GM19438 (cell line): ENCODE measurements around the gene ARHGAP26.

Experiments
- ATAC-seq: cut with Tn5 transposase; IDR thresholded peaks from one replicate; pipeline ENCODE4 v1.9.1; 2021; ENCODE audit warnings: low read depth; ENCODE audit not compliant: unreplicated experiment

Gene ARHGAP26

DNA sequence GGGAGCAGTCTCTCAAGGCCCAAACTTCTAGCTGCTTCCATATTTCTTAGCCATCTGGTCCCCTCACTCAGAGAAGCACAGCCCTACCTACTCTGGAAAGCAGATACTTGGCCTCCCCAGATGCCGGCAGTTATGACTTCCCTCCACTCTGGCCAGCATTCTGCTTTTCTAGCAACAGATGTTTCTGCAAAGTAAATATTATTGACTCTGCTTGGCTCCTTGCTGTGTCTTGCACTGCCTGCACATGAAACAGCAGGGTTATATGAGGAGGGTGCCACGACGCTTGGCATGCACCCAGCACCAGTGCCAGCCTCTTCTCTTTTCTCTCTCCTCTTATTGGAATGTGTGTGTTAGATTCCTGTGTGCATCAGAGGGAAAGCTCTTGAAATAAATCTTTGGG lies 99.7 kb downstream of the ARHGAP26 start:
- no peak for ATAC-seq

DNA sequence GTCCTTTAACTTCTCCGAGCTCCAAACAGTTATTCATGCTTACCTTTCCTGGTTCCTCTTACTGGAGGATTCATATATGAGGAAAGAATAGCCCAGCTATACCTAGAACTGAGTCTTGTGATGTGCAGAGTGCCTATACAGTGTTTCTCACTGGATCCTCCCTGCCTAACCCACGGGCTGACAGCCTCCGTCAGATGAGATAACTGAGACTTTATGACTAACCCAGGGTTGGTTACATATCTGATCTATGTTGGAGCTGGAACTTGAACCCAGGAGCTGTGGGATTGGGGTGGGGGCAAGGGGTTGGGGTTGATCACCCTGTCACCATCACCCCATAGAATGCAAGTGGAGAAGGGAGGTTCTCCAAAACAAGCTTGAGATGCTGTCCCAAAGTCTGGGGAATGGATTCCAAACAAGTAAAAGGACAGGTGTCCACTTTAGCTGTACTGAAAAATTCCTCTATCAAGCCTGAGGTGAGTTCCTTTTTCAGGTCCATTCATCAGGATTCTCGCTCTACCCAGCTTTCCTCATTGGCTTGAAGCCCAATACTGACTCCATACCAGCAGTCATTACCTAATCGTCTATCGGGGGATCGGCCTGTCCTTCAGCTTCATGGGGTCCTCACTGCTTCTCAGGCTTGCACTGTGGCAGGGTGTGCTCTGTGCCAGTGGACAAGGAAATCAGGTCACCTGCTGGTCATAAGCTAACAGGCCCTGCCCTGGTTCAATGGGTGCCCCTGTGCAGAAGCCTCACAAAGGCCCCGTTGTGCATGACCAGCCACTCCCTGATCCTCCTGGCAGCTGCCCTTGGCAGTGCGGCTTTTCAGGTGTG lies 100.6 kb downstream of the ARHGAP26 start:
- no peak for ATAC-seq

DNA sequence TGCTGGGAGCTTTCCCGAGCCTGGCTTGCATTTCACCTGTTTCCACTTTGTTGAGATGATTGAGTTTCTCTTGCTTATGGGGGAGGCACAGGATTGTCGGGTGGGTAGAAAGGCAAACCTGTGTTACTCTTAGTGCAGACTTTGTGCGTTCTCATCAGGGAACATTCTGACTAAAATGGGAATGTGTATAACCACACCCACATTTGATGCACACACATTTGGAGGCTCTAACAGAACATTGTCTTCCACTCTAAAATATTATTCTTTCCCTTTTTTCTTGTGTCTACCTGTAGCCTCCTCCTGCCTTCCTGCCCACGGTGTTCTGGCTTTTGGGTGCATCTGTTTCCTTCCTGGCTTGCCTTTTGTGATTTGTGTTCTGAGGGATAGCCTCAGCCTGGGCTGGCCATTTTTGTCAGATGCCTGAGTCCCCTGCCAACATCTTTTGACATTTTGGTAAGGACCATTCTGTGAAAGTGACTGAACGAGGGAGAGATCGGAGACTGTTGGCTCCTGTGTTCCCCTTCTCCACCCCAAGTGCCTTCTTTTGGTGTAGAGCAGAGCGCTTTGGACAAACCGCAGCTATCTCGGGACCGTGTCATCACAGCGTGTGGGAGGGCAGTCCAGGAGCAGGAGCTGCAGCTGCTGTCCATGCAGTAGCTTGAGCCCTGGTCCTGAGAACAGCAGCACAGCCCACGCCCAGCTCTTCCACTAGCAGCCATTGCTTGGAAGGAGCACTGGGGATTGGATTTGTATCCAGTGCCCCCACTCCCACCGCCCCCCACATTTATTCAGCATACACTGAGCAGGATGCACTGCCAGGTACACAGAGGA lies 101.4 kb downstream of the ARHGAP26 start:
- ATAC-seq = no peak

DNA sequence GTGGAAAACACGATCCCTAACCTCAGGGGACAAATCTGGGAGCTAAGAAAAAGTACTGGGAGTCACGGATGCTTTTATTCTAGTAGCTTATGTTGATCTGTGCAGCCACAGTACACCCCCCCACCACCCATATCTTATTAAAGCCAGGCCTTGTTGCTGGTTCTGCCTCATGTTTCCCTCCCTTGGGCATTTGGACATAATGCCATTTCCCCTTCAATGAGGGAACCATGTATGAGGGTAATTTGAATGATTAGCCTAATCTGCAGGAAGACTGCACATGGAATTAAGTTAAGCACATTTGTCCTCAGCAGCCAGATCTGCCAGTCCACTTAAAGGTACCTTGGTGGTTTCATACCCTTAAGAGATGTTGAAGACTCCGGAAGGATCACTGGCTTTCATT lies 102.0 kb downstream of the ARHGAP26 start:
- ATAC-seq = no peak

DNA sequence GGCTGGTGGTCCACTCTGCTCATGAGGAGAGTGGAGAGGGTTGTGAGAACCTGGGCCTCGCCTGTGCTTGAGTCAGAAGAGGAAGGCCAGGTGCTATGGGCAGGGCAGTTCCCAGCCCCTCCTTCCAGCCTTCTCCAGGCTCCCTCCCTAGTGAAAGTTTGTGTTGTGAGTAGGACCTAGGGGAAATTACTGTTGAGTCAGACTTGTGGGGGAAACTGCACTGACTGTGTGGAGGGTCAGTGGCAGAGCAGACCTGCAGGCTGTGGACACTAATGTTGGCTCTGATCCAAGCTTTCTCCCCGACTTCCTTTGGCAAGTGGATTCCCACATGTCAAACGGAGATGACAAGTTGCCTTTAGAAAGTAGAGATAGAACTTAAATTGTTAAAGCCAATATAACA lies 102.6 kb downstream of the ARHGAP26 start:
- ATAC-seq = no peak

DNA sequence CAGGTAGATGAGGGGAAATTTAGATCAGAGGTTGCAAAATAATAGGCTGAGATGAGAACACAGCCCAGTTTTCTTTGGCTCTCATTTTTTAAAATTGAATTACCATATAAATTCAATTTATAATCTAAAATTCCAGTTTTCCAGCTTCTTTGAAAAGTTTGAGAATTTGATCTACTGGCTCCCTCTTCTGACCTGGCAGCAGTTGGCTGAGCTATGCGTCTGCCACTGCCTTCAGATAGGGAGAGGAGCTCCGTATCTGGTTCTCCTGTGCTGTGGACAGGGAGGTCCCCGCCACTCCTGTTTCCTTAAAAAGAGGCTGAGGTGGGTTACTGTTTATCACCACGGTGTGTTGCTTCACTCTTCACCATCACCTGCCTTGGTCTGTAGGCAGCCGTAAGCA lies 103.7 kb downstream of the ARHGAP26 start:
- no peak for ATAC-seq

DNA sequence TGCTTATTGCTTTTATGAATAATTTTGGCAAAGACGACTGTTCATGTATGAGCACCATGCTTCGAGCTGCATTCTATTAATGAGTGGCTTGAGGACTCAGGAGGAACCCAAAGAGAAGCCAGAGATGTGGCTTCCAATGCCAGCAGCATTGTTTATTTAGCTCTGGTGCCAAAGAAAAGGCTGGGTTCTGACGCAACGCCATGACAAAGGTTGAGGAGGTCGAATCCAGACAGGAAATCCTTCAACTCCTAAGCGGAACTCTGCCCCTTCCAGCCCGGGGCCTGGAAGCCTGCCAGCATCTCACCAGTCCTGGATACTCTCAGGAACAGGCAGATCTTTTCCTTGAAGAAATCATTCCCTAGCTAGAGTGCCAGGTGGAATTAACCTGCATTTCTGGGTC lies 104.4 kb downstream of the ARHGAP26 start:
- ATAC-seq = no peak

DNA sequence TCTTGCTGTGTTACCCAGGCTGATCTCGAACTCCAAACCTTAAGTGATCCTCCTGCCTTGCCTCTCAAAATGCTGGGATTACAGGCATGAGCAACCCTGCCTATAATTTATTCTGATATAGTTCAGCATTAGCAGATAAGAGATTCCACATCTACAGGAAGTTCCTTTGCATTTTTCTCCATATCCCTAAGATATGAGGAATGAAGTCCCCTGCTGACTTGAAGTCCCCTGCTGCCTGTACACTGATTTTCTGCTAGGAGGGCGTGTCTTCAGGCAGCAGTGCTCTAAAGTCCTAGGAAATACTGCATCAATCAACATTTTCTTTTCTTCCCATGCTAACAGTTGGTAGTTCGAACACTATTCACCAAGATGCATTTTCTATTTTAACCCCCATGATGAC lies 105.8 kb downstream of the ARHGAP26 start:
- ATAC-seq = no peak

DNA sequence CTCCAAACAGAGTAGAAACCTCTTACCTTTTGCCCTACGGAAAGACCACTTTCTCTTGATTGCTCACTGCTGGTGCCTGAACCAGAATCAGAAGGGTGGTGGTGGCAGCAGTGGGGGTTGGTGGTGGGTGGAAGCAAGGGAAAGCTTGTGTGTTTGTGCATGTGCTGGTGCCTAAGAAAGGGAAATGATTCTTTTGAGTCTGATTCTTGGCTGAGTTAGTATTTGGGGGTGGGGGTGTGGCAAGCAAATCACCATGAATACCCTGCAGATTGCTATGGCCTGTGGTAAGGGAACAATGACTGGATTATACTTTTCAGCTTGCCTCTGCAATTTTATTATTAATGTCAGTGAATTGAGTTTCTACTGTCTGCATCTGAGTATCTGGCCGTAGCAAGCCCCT lies 106.6 kb downstream of the ARHGAP26 start:
- no peak for ATAC-seq

DNA sequence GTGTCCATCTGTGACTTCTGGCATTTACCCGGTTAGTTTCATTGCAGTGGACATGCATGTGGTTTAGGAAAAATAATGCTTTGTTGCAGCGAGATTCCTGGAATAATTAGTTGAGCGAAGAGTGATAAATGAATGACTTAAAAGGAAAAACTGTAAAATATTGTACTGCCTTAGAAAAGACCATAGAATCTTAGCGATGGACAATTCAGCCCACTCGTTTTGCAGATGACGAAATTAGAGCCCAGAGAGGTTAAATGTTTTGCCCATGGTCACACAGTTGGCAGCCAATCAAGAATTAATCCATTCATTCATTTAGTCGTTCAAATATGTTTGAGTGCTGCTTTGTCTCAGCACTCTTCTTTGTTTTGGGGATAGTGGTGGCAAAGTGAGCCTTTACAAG lies 107.9 kb downstream of the ARHGAP26 start:
- ATAC-seq = no peak

DNA sequence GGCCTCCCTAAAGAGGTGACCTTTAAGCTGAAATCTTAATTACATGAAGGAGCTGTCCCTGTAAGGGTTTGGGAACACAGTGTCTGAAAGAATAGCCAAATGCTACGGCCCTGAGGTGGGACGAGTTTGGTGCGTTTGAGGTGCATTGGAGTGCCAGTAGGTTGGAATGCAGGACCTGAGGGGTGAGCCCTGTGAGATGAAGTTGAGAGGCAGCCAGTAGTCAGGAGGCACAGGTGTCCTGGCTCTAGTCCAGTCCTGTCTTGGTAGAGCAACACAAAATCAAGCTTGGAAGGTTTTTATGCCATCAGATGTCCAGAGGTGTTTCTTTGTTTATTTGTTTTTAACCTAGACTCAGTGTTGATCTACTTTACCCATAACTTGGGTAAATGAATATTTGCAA lies 108.5 kb downstream of the ARHGAP26 start:
- ATAC-seq = no peak

DNA sequence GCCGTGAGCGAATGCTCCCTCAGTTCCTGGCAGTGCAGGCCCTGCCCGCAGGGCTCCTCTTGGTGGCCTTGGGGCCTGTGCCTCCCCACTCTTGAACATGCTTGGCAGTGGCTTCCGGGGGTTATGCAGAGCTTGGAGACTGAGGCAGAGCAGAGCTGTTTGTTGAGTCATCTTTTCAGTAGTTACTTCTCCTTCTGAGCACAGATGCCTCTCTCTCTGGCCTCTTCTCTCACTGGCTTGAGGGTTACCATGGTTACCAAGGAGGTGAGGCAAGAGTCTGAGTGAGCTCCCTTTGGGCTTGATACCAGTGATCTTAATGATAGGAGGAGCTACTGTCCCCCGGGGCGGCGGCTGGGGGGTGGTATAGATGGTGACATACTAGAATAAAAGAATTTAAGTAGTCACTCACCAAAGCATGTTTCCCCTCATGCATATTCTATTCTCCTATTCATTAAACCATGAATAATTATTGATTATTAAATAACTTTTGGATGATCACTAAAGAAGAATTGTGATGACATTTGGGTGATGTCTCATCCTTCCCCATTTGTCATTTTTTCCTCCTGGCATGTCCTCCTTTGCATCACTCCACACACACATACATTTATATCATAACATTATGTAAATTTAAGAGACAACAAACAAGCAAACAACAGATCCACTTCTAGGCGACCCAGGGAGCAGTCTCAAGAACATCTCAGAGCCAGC lies 111.1 kb downstream of the ARHGAP26 start:
- ATAC-seq = no peak

DNA sequence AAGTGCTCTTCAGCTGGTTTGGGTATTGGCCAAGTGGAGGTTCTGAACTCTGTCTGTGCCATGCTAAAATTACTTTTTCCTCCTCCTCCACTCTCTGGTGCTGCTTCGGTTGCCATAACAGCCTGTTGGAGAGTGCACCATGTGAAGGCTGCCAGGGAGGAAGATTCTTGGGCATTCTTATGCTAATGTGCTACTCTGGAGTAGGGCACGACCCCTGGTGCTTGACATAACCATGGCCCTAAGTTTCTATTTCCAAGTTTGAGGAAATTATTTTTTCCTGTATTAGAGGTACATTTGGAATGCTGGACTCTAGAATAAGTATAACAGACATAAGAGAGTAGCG lies 111.6 kb downstream of the ARHGAP26 start:
- ATAC-seq = no peak

DNA sequence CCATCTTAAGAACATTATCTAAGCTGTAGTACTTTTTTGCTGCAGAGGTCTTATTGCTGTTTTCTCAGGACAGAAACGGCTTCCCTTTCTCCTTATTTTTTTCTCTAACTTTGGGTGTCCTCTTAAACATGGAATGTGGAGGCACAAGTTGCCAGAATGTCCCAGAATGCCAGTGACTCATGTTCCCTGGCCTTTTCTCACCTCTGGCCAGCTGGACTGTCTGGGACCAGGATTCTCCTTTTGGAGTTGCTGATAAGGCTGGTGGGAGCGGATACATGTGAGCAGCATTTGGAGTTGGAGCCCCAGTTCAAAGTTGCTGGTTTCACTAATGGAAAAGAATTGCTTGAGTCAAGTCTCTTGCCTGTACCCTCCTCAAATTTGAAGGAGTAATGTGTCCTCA lies 112.8 kb downstream of the ARHGAP26 start:
- ATAC-seq = no peak

DNA sequence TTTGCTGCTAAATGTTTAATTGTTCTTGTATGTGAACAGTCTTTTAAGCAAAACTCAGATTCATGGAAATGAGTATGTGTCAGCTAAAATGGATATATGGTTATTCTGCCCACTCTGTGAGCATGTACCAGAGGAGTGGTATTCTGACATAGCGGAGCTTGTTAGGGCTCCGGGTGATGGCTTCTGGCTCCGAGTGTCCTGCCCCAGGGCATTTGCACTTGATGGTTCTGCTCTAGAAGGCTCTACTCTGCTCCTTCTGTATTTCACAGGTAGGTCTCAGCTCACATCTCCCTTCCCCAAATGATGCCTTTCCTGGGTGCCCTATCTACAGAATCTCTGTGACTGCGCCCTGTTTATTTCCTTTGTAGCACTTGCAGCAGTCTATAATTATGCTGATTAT lies 113.3 kb downstream of the ARHGAP26 start:
- ATAC-seq = no peak

DNA sequence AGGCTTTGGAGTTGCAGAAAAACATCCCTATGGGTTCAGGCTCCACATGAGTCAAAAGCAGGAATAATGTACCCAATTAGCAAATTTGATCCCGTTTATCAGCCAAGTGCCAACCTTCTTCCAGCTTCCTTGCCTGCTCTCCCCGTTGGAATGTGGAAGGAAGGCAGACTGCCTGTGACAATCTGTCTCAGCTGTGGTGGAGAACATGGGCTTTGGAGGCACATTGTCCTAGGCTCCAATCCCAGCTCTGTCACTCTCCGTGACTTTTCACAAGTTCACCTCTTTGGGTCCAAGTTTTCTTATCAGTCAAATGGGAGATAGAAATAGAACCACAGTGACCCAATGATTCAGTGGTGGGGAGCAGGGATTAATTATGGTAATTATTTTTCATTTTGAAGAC lies 113.9 kb downstream of the ARHGAP26 start:
- ATAC-seq = no peak

DNA sequence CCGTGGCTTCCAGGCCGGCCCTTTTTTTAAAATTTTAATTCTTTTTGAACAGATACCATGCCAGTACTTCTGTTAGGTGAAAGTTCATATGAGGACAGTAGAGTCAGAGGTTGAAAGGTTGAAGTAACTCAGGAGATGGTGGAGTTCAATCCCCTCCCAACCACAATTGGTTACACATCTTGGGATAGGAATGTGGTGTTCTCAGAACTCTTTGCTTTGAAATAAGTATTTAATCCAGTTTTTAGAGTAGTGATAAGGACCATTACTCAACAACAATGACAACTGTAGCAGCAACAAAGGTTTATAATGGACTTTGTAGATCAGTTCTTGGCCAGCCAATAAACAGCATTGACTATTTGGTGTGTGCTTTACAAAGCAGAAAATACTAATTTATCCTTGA lies 116.0 kb downstream of the ARHGAP26 start:
- no peak for ATAC-seq

DNA sequence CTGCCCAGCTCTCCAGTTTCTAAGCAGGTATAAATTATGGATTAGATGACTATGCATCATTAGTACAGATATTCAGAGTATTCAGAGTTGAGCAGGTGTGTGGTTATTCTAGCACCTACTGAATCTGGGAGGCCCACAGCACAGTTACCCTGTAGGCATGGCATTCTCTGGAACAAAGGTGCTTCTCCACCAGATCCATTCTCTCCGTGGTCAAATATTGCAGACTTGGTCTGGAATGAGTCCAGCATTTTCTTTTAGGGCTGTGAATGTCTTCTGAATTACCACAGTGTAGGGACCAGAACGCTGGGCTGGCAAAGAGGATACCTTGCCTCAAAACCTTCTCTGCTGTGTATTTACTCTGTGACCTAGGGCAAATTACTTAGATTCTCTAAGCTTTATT lies 116.8 kb downstream of the ARHGAP26 start:
- no peak for ATAC-seq

DNA sequence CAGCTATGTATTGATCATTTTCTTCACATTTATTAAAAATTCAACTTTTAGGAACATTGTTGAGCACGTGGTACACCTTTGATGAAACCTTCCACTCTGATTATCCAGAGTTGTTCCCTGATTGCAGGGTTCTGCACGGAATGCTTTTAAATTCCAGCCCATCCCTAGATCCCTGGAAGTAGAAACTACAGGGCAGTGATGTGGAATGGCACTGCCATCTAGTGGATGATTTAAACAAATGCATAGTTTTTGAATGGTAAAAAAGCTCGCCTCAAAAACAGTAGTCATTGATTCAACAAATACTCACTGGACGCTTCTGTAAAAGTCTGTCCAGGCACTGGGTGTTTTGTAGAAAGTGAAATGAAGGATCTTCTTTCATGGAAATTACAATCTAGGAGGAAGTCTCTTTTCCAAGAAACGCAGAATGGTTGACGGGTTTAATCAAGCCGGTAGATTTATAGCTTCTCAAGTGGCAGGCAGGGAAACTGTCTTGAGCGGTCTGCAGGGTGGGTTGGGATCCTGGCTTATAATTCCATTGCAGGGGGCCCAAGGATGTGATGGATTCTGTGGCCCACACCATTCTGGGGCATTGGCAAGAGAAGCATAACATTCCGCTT lies 118.4 kb downstream of the ARHGAP26 start:
- ATAC-seq = no peak

DNA sequence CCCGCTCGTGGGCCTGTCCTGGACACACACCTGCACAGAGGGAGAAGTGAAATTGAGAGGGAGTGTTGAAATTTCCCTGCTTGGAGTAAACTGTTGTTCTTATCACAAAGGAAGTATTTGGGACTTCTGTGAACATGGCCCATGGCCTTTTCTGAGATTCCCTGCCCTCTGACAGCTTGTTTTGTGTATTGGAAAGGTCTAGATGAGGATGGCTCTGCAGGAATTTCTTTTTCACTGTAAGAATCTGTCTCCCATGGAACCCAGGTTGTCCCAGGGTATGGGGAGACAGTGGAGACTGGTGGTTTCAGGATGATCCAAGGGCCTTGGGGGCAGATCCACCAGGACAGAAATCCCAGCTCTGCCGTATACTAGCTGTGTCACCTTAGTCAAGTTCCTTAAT lies 121.8 kb downstream of the ARHGAP26 start:
- no peak for ATAC-seq

DNA sequence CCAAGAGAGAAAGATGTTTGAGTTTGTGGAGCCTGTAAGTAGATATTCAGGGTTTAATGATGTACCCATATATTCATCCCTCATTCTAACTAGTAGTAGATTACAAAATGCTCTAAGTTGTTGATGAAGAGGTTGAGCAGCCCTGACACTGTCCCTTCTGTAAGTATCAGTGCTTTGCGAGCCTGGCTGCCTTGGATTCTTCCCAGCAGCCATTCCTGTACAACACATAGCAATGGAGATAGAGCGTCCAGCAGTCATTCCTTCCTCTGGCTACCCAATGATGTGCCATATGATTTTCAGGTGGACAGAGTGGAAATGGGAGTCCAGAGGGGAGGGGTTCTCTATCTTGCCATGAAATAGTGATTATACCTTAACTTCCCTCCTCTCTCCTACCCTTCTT lies 124.1 kb downstream of the ARHGAP26 start:
- no peak for ATAC-seq
